B cell (primary cell): Measurements from ENCODE around the gene SACM1L. TPM values are rescaled to one million over a fixed set of nuclear protein-coding genes. Genes with fewer than 3 reads are reported as not detected.

Experiments
- ATAC-seq: fragments of 200-7000 bp; cut with Tn5 transposase; one replicate; pipeline ENCODE4 v1.10.0; 2021; ENCODE audit warnings: low read depth, mild to moderate bottlenecking, moderate number of reproducible peaks, moderate library complexity
- CTCF ChIA-PET: fragments of 350-600 bp; sonication (Branson Sonifier 250); formaldehyde crosslinking; loops from one replicate; lab custom pipeline; 2021; ENCODE audit warnings: antibody characterized with exemption, inconsistent platforms; lab: Charles Lee
- POLR2A ChIA-PET: fragments of 350-600 bp; sonication (Branson Sonifier 250); formaldehyde crosslinking; loops from one replicate; lab custom pipeline; 2021; ENCODE audit warnings: antibody characterized with exemption; lab: Charles Lee
- DNase-seq: peaks from one replicate; pipeline ENCODE4 v3.0.0; 2013
- H2AFZ ChIP-seq: 2 replicates; pipeline ENCODE4 v1.6.1; 2012; ENCODE audit warnings: mild to moderate bottlenecking, low read depth, low read length; ENCODE audit not compliant: insufficient read depth, poor library complexity, severe bottlenecking
- H3K27ac ChIP-seq, 2 donors: 1 replicate in 1 of 2; 2 replicates in 1 of 2; pipeline ENCODE4 v1.5.1; 2012 to 2013; ENCODE audit warnings: low read length in 2 of 2, mild to moderate bottlenecking in 2 of 2, moderate library complexity in 1 of 2
- H3K27me3 ChIP-seq, 4 experiments: fragments of 200-600 bp in 1 of 4; sonication (generic) in 1 of 4; replicated peaks in 1 of 4; 1 replicate in 2 of 4; 2 replicates in 2 of 4; pipeline versions ENCODE4 v1.6.1 to v1.7.0; 2013 to 2016; ENCODE audit warnings: low read length in 3 of 4, mild to moderate bottlenecking in 2 of 4, mixed read lengths in 1 of 4, moderate library complexity in 1 of 4; ENCODE audit not compliant: insufficient read depth in 4 of 4, control insufficient read depth in 3 of 4; ENCODE audit errors: control extremely low read depth in 1 of 4
- H3K36me3 ChIP-seq, 2 experiments: replicated peaks in 1 of 2; 1 replicate in 1 of 2; 2 replicates in 1 of 2; pipeline versions ENCODE4 v1.6.1 to v1.7.1; 2013; ENCODE audit warnings: low read length in 1 of 2; ENCODE audit not compliant: insufficient read depth in 2 of 2, control insufficient read depth in 1 of 2; ENCODE audit errors: control extremely low read depth in 1 of 2, extremely low read depth in 1 of 2
- H3K4me1 ChIP-seq, 2 donors: fragments of 200-600 bp in 1 of 2; sonication (generic) in 1 of 2; 1 replicate in 1 of 2; 2 replicates in 1 of 2; pipeline versions ENCODE4 v1.5.1 to v1.6.1; 2013 to 2017; ENCODE audit warnings: low read length in 2 of 2; ENCODE audit not compliant: control insufficient read depth in 2 of 2, insufficient read depth in 2 of 2
- H3K4me2 ChIP-seq: replicated peaks from 2 replicates; pipeline ENCODE3; 2012; ENCODE audit warnings: mild to moderate bottlenecking, low read depth, low read length; ENCODE audit not compliant: poor library complexity, severe bottlenecking
- H3K4me3 ChIP-seq, 5 experiments: fragments of 200-600 bp in 1 of 5; sonication (generic) in 1 of 5; 1 replicate in 3 of 5; 2 replicates in 2 of 5; pipeline versions ENCODE4 v1.5.1 to v1.7.0; 2011 to 2016; ENCODE audit warnings: low read length in 4 of 5, mild to moderate bottlenecking in 4 of 5, low read depth in 2 of 5, control low read depth in 1 of 5, moderate library complexity in 1 of 5; ENCODE audit not compliant: insufficient read depth in 1 of 5; ENCODE audit errors: control extremely low read depth in 1 of 5, extremely low read depth in 1 of 5
- H3K79me2 ChIP-seq: fragments of 200-600 bp; sonication (generic); one replicate; pipeline ENCODE4 v1.6.0; 2016; ENCODE audit warnings: low read length; ENCODE audit not compliant: control insufficient read depth, insufficient read depth
- H3K9ac ChIP-seq: fragments of 200-600 bp; sonication (generic); 2 replicates; pipeline ENCODE4 v1.6.1; 2017; ENCODE audit warnings: mild to moderate bottlenecking, low read length, moderate library complexity
- H3K9me3 ChIP-seq, 3 donors: one replicate each; pipeline versions ENCODE4 v1.6.1 to v1.7.1; 2013; ENCODE audit warnings: low read length in 2 of 3; ENCODE audit not compliant: control insufficient read depth in 2 of 3, insufficient read depth in 1 of 3; ENCODE audit errors: control extremely low read depth in 1 of 3
- H4K20me1 ChIP-seq: 2 replicates; pipeline ENCODE4 v1.6.0; 2012; ENCODE audit warnings: mild to moderate bottlenecking, low read length; ENCODE audit not compliant: insufficient read depth, control insufficient read depth, poor library complexity, severe bottlenecking
- H3K27ac Mint-ChIP-seq: one replicate; pipeline ENCODE4 v1.8.0; 2021; ENCODE audit warnings: mixed read lengths
- H3K27me3 Mint-ChIP-seq: one replicate; pipeline ENCODE4 v1.8.0; 2021; ENCODE audit warnings: mixed read lengths
- H3K4me1 Mint-ChIP-seq: one replicate; pipeline ENCODE4 v1.8.0; 2021; ENCODE audit warnings: mixed read lengths
- H3K4me3 Mint-ChIP-seq: one replicate; pipeline ENCODE4 v1.8.0; 2021; ENCODE audit warnings: mixed read lengths
- H3K9me3 Mint-ChIP-seq: one replicate; pipeline ENCODE4 v1.8.0; 2022; ENCODE audit warnings: mixed read lengths; ENCODE audit not compliant: insufficient read depth
- EZH2 ChIP-seq: IDR thresholded peaks from 2 replicates; pipeline ENCODE4 v1.6.1; 2012; ENCODE audit warnings: borderline replicate concordance, low read depth, mild to moderate bottlenecking, moderate library complexity, low read length; ENCODE audit not compliant: insufficient read depth, poor library complexity, severe bottlenecking
- WGBS: methylation state at CpG from one replicate; pipeline ENCODE4 v1.1.5; 2013; ENCODE audit warnings: missing lambda C conversion rate; ENCODE audit not compliant: insufficient coverage; 5-methylcytosine and 5-hydroxymethylcytosine counted together
- intact Hi-C: fragments of 100-400 bp; cut with micrococcal nuclease; formaldehyde crosslinking; loops from one replicate; pipeline ENCODE4 v1.10.0; 2022
- polyA plus RNA-seq: library from polyadenylated mRNA; depleted of rRNA; stranded (reverse); fragments of >200 nt; gene quantifications from 2 replicates; pipeline ENCODE4 v1.2.3, GENCODE V29; 2012
- total RNA-seq, 2 donors: library from RNA; stranded (reverse); fragments of 120-200 nt in 1 of 2; gene quantifications; 1 replicate in 1 of 2; 2 replicates in 1 of 2; pipeline versions ENCODE4 v1.2.3 to v1.2.4, GENCODE V29; 2013 to 2022
- TF ChIP-seq, protein P1 (sequence below): fragments of 200-600 bp; IDR thresholded peaks from one replicate; pipeline ENCODE4 v1.8.0; 2022; ENCODE audit warnings: antibody characterized with exemption, mild to moderate bottlenecking

The SACM1L gene
- total and polyA plus RNA-seq, 2 donors (not counting 1 experiment from before 2014, with no cell fraction given), result 20.7 to 85.7 TPM

GRCh38 chr3:45777746-45778386, 88.7 kb downstream of the SACM1L start:
- H3K9me3 ChIP-seq, result no peaks in the 10 kb centered on the region
- H3K4me3 ChIP-seq, result no peak overlapping the region
- Mint-ChIP-seq H3K9me3 (no peaks in the 10 kb centered on the region), H3K4me1 (no peaks in the 10 kb centered on the region), H3K27me3 (peaks cover 3% of the 10 kb centered on the region), H3K4me3 (no peak overlapping the region), H3K27ac (no peak overlapping the region)
- no peaks in the 10 kb centered on the region for H3K27me3 ChIP-seq
- H3K79me2 ChIP-seq, result no peaks in the 10 kb centered on the region
- no peaks in the 10 kb centered on the region for H4K20me1 ChIP-seq
- H3K4me1 ChIP-seq, result no peaks in the 10 kb centered on the region
- TF ChIP-seq, protein P1, sequence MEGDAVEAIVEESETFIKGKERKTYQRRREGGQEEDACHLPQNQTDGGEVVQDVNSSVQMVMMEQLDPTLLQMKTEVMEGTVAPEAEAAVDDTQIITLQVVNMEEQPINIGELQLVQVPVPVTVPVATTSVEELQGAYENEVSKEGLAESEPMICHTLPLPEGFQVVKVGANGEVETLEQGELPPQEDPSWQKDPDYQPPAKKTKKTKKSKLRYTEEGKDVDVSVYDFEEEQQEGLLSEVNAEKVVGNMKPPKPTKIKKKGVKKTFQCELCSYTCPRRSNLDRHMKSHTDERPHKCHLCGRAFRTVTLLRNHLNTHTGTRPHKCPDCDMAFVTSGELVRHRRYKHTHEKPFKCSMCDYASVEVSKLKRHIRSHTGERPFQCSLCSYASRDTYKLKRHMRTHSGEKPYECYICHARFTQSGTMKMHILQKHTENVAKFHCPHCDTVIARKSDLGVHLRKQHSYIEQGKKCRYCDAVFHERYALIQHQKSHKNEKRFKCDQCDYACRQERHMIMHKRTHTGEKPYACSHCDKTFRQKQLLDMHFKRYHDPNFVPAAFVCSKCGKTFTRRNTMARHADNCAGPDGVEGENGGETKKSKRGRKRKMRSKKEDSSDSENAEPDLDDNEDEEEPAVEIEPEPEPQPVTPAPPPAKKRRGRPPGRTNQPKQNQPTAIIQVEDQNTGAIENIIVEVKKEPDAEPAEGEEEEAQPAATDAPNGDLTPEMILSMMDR, result no peak
- no peak for TF ChIP-seq EZH2
- H2AFZ ChIP-seq, result no peak overlapping the region
- no peaks in the 10 kb centered on the region for H3K36me3 ChIP-seq
- ATAC-seq (no peak), DNase-seq (no peak)
- POLR2A ChIA-PET, result no interaction called here
- intact Hi-C loops, result no loop called here
- no peak overlapping the region for H3K4me2 ChIP-seq
- H3K9ac ChIP-seq, result no peak overlapping the region
- H3K27ac ChIP-seq, result no peak overlapping the region
- CTCF ChIA-PET, result no interaction called here
- 99% methylated on average over 9 of the region's 11 CpGs for WGBS

- no peak for TF ChIP-seq EZH2
- TF ChIP-seq, protein P1, result no peak
These were observed 89.6 kb downstream of the SACM1L start for GRCh38 chr3:45778761-45779201.

More at GRCh38 chr3:45778761-45779201, 89.6 kb downstream of the SACM1L start:
- ChIA-PET POLR2A (no interaction called here), CTCF (no interaction called here)
- no peak overlapping the region for H3K27ac Mint-ChIP-seq
- ATAC-seq (no peak), DNase-seq (no peak)
- H3K9me3 Mint-ChIP-seq, result no peaks in the 10 kb centered on the region
- H3K4me2 ChIP-seq, result no peak overlapping the region
- no peak overlapping the region for H3K4me3 Mint-ChIP-seq
- H3K4me3 ChIP-seq, result no peak overlapping the region
- H3K27me3 ChIP-seq, result no peaks in the 10 kb centered on the region
- H3K27ac ChIP-seq, result no peak overlapping the region
- no peaks in the 10 kb centered on the region for H3K4me1 Mint-ChIP-seq
- 92% methylated on average over 3 of the region's 3 CpGs for WGBS
- H3K27me3 Mint-ChIP-seq, result peaks cover 3% of the 10 kb centered on the region
- no peak overlapping the region for H3K9ac ChIP-seq
- no peaks in the 10 kb centered on the region for H4K20me1 ChIP-seq
- no peaks in the 10 kb centered on the region for H3K36me3 ChIP-seq
- H3K9me3 ChIP-seq, result no peaks in the 10 kb centered on the region
- no peak overlapping the region for H2AFZ ChIP-seq
- H3K4me1 ChIP-seq, result no peaks in the 10 kb centered on the region
- H3K79me2 ChIP-seq, result no peaks in the 10 kb centered on the region
- intact Hi-C loops, result no loop called here
